HCT116 (cell line): ENCODE measurements around the gene SPRR2D.

Experiments
- ELF1 ChIP-seq: IDR thresholded peaks from 2 replicates; pipeline ENCODE4 v1.6.1; 2012; ENCODE audit warnings: low read depth, borderline replicate concordance
- JUND ChIP-seq: IDR thresholded peaks from 2 replicates; pipeline ENCODE4 v1.6.1; 2012
- POLR2A ChIP-seq: IDR thresholded peaks from 2 replicates; pipeline ENCODE4 v1.7.0; 2011; ENCODE audit warnings: borderline replicate concordance; ENCODE audit not compliant: insufficient read depth, insufficient read length; ENCODE audit errors: extremely low read depth
- RAD21 ChIP-seq: IDR thresholded peaks from 2 replicates; pipeline ENCODE4 v1.6.1; 2012; ENCODE audit warnings: low read depth, mild to moderate bottlenecking
- YY1 ChIP-seq: IDR thresholded peaks from 2 replicates; pipeline ENCODE4 v1.6.1; 2011; ENCODE audit warnings: low read length, low read depth, moderate library complexity, mild to moderate bottlenecking; ENCODE audit not compliant: insufficient replicate concordance; ENCODE audit errors: extremely low read depth
- TF ChIP-seq, protein P1 (sequence below), 3 experiments: fragments of 200-600 bp in 1 of 3; sonication (generic) in 1 of 3; IDR thresholded peaks in 2 of 3; conservative IDR thresholded peaks in 1 of 3; 2 replicates each; pipeline ENCODE4 v1.5.1; 2012 to 2017; ENCODE audit warnings: low read depth in 2 of 3, low read length in 2 of 3, antibody characterized with exemption in 1 of 3, borderline replicate concordance in 1 of 3, control low read depth in 1 of 3, mild to moderate bottlenecking in 1 of 3, mixed read lengths in 1 of 3, mixed run types in 1 of 3, moderate library complexity in 1 of 3; ENCODE audit not compliant: insufficient read depth in 1 of 3
- TF ChIP-seq, protein P2 (sequence below): IDR thresholded peaks from 2 replicates; pipeline ENCODE4 v1.6.1; 2011; ENCODE audit warnings: mild to moderate bottlenecking, low read length, moderate library complexity; ENCODE audit not compliant: insufficient replicate concordance; ENCODE audit errors: extremely low read depth

DNA sequence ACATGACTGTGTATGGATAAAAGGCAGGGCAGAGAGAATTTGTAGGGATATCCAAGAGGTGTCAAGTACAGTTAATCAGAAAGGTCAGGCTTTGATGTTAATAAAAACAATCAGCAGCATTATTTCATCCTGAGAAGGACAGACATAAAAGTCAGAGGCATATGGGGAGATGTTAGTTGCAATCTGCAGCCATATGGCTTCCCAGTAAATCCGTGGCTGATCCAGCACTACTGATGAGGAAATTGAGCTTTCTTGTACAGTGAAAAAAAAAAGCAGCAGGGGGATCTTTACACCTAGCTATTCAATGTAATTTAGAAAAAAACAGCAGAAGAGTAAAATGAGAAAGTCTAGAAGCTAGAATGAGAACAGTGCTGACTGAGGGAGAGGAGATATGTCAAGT is 12.2 kb downstream of the SPRR2D start:
- no peak for TF ChIP-seq YY1
- TF ChIP-seq, protein P1, sequence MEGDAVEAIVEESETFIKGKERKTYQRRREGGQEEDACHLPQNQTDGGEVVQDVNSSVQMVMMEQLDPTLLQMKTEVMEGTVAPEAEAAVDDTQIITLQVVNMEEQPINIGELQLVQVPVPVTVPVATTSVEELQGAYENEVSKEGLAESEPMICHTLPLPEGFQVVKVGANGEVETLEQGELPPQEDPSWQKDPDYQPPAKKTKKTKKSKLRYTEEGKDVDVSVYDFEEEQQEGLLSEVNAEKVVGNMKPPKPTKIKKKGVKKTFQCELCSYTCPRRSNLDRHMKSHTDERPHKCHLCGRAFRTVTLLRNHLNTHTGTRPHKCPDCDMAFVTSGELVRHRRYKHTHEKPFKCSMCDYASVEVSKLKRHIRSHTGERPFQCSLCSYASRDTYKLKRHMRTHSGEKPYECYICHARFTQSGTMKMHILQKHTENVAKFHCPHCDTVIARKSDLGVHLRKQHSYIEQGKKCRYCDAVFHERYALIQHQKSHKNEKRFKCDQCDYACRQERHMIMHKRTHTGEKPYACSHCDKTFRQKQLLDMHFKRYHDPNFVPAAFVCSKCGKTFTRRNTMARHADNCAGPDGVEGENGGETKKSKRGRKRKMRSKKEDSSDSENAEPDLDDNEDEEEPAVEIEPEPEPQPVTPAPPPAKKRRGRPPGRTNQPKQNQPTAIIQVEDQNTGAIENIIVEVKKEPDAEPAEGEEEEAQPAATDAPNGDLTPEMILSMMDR (IDR thresholded peaks at IDR 0.05 in 2 of 3, conservative IDR thresholded peaks at IDR 0.05 in 1 of 3; ENCODE audit: borderline replicate concordance in 1 of 3, insufficient read depth in 1 of 3, low read depth in 2 of 3, low read length in 2 of 3): no peak
- TF ChIP-seq POLR2A: no peak
- no peak for TF ChIP-seq RAD21
- no peak for TF ChIP-seq JUND
- TF ChIP-seq, protein P2, sequence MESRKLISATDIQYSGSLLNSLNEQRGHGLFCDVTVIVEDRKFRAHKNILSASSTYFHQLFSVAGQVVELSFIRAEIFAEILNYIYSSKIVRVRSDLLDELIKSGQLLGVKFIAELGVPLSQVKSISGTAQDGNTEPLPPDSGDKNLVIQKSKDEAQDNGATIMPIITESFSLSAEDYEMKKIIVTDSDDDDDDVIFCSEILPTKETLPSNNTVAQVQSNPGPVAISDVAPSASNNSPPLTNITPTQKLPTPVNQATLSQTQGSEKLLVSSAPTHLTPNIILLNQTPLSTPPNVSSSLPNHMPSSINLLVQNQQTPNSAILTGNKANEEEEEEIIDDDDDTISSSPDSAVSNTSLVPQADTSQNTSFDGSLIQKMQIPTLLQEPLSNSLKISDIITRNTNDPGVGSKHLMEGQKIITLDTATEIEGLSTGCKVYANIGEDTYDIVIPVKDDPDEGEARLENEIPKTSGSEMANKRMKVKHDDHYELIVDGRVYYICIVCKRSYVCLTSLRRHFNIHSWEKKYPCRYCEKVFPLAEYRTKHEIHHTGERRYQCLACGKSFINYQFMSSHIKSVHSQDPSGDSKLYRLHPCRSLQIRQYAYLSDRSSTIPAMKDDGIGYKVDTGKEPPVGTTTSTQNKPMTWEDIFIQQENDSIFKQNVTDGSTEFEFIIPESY: no peak
- TF ChIP-seq ELF1: no peak
